ENCODE results near the gene MFSD6.
A peak's percentile ranks its signal among the peaks of the same experiment; 100 is the strongest.

MFSD6 gene

DNA sequence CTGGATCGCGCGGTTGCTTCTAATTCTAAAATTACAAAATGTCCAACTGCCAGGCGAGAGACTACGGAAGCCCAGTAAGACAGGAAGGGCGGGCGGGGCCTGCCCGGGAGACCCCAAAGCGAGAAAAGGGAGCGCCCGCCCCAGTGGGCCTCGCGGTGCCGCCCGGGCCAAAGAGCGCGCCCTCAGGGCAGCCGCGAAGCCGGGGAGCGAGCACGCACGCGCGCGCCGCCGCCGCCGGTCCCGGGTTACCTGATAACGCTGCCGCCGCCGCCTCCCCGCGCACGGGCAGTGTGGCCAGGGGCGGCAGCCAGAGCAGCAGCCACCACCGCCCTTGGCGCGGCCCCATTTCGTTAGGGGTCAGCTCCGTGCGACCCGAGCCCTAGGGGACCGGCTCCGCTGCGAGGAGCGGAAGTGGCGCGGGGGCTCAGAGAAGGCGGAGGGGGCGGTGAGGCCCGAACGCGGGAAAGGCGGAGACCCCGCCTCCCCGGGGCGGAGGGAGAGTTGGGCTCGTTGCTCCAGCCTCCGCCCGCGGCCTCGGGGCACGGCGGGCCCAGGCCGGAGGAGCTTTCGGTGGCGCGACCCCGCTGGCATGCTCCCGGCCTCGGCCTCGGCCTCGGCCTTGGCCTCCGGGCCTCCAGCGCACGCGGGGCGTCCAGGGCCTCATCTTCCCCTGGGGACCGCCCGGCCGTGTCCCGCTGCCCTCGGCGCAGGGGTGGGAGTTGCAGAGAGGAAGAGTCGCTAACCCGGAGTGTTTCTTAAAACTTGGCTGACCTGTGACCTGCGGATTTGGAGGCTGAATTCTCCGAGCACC is 126.4 kb downstream of the MFSD6 start, which contains the start of gene NEMP2:
Gene NEMP2, minus strand, starts transcription at position 413 of the 811 bp plus-strand sequence. Its CDS starts 67 bp downstream, at position 346.
- DNase-seq: peak; percentile 81

GRCh38 chr2:190535121-190535439 is 126.9 kb downstream of the MFSD6 start:
- no peak for DNase-seq

DNA sequence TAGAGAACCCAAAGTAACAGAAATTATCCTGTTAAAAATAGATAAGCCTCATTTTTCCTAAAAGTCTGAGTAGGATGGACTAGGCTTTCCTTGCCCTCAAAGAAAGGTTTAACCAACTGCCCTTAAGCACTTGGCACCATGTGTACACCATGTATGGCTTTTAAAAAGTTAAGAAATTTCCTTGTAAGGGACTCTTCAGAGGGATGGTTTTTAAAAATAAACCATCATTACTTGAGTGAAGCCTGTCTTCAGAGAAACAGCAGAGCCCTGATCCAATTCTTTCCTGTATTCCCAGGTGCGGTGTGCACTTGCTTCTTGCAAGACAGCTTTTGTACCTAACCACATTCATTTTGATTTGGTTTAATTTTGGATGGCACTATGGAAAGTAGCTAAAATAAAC is 127.4 kb downstream of the MFSD6 start:
- DNase-seq: no peak

GRCh38 chr2:190537765-190538164 is 129.6 kb downstream of the MFSD6 start:
- DNase-seq: peak; percentile 36

- no peak for DNase-seq
These were observed 130.0 kb downstream of the MFSD6 start for GRCh38 chr2:190538201-190538600.

- no peak for DNase-seq
These were observed 131.9 kb downstream of the MFSD6 start for GRCh38 chr2:190540048-190540447.

GRCh38 chr2:190545093-190545492 is 136.9 kb downstream of the MFSD6 start:
- no peak for DNase-seq

- peak; percentile 39 for DNase-seq
These were observed 137.6 kb downstream of the MFSD6 start for GRCh38 chr2:190545555-190546385.

GRCh38 chr2:190546734-190547133 is 138.6 kb downstream of the MFSD6 start:
- DNase-seq: no peak

DNA sequence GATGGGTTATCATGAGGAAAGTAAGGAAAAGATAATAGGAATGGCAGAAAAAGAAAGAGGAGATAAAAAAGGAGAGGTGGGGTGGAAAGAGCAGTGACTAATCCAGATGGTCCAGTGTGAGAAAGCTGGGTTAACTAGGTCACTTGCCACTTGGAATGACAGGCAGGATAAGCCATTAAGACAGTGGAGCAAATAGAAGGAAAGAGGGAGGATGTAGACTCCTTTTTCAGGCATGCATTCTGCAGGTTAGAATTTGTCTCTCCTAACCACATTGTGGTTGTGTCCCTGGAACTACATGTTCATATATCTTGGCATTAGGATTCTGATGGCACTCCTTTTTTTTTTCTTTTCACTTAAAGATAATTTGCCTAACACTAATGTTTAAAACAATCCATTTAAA is 139.7 kb downstream of the MFSD6 start:
- no peak for DNase-seq

GRCh38 chr2:190550137-190550536 is 142.0 kb downstream of the MFSD6 start:
- DNase-seq: no peak
